HL-60/S4 (cell line): ENCODE results near the gene GRM8.

Source experiments
- in situ Hi-C: fragments of 300-500 bp; cut with MboI; formaldehyde crosslinking; loops from 2 replicates; pipeline ENCODE4 v1.14.3; 2022; ENCODE audit warnings: low sequenced_read_pairs

Gene GRM8

GRCh38 chr7:127151379-127151778 is 101.4 kb downstream of the GRM8 start:
- in situ Hi-C loops: no loop called here

DNA sequence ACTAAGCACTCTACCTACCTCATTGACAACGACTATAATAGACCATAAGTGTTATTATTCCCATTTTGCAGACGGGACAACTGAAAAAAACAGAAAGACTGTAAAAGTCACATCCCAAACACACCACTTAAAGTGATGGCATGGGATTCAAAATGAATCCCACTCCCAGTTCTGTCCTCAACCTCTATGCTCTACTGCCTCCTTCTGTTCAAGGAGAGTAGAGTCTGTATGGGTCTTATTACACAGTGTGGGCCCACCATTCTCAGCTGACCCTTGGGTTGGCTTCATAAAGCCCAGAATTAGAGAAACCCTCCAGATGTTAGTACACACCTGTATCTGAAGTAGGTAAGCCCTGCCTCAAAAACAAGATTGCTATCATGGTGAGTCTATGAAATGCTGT is 102.2 kb downstream of the GRM8 start:
- in situ Hi-C loops: no loop called here

- in situ Hi-C loops: no loop called here
Measured at GRCh38 chr7:127146746-127147536, 105.8 kb downstream of the GRM8 start.

GRCh38 chr7:127137146-127137545 is 115.6 kb downstream of the GRM8 start:
- in situ Hi-C loops: no loop called here

DNA sequence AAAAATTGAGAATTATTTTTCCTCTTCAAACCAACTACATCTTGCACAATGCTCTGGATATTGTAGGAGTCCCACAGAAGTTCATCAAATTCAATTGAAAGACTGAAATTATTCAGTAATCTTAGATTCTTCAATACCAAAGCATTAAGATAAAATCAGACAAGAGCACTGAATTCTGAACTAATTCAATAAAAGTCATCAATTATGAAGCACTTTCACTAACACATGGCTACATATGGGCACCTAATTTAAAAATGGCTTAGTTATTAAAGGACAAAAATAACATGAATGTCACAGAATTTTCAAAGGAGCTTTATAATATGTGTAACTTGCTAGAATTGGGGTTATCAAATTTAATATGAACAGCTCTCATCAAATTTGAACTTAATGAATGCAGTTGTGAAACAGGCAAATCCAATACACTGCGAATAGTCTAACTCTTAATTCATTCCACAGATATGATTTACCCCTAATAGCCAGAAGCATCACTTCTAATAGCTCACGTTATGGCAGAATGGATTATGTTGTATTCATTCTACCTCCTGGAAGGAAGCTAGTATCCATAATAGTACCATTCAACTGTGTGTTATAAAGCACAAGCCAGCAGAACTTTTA is 116.8 kb downstream of the GRM8 start:
- in situ Hi-C loops: no loop called here

DNA sequence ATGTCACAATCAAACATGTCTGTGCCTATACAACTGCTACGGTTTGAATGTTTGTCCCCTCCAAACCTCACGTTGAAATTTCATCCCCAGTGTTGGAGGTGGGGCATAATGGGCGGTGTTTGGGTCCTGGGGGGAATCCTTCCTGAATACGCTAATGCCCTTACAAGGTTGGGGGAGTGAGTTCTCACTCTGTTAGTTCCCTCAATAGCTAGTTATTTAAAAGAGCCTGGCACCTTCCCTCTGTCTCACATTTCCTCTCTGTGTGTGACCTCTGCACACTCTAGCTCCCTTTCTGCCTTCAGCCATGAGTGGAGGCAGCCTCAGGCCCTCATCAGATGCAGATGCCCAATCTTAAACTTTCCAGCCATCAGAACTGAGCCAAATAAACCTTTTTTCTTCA is 129.5 kb downstream of the GRM8 start:
- in situ Hi-C loops: no loop called here

GRCh38 chr7:127119517-127119916 is 133.2 kb downstream of the GRM8 start:
- in situ Hi-C loops: no loop called here

DNA sequence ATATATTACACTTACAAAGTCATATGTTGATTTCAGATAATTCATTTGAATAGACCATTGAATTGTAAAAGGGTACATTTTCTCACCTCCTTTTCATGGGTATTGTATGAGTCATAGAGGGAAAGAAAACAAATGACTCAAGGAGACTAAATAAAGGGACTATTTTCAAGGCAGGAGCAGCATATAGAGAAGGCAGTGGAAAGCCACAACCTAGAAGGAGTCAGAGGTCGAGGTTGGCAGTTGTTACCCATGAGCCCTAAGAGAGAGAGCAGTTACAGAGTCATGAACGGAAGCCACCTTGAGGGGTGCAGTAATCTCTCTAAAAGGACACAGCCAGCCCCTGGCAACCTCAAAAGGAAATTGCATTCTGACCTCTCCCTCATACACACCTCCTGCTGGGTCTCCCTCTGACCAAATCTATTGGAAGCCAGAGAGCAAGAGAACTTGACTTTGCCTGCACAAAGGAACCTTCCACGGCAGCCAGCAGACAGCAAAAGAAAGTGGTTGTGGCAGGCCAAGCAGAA is 137.9 kb downstream of the GRM8 start:
- in situ Hi-C loops: no loop called here

DNA sequence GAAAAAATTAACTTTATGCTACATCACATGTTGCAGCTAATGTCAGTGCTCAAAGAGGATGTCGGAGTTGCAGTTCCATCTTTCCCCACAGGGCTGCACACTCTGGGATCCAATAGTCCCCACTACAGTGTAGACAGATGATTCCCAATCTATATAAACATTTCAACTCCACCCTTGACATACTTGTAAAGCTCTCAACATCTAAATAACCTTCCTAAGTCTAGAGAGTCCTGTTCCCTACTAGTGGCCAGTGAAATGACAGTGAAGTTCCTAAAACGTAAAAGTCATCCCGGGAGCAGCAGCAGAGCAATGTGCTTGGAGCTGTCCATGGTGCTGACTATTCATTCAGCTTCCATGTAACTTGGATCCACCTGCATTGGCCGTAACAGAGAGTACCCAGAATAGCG is 145.1 kb downstream of the GRM8 start:
- in situ Hi-C loops: no loop called here

- in situ Hi-C loops: no loop called here
Measured at GRCh38 chr7:127093340-127093739, 159.4 kb downstream of the GRM8 start.

DNA sequence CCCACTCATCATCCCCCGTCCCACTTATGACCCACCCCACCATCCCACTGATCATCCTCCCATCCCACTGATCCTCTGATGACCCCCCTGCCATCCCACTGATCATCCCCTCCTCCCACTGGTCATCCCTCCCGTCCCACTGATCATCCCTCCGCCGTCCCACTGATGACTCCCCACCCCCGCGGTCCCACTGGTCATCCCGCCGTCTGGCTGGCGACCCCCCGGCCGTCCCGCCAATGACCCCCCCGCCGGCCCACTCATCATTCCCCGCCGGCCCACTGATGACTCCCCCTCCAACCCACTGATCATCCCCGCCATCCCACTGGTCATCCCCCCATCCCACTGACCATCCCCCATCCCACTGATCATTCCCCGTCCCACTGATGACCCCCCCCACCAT is 161.1 kb downstream of the GRM8 start:
- in situ Hi-C loops: no loop called here

DNA sequence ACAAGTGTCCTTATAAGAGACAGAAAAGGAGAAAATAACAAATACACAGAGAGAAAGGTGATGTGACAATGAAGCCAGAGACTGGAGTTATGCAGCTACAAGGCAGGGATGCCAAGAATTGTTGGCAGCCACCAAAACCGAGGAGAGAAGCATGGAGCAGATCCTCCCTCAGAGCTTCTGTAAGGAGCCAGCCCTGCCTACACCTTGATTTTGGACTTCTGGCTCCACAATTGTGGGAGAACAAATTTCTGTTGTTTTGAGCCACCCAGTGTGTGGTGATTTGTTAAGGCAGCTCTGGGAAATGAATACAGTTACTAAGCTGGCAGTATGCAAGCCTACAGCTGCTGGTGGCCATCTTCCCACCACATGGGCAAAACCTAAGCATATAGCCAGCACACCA is 163.6 kb downstream of the GRM8 start:
- in situ Hi-C loops: no loop called here

DNA sequence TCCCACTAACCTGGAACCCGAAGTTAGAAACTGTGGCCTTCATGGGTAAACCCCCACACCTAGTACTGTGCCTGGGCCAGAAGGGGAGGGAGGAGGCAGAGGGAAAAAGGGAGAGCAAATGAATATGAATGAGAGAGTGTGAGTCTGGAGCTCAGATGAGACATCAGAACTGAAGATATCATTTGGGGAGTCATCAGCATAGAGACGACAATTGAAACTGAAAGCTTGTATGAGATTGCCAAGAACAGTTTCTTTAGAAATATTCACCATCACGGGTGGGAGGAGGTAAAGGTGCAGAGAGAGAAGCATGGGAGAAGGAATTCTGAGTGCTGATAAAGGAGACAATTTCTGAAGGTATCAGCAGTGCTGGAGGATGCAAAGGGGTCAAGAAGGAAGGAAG is 171.2 kb downstream of the GRM8 start:
- in situ Hi-C loops: no loop called here

DNA sequence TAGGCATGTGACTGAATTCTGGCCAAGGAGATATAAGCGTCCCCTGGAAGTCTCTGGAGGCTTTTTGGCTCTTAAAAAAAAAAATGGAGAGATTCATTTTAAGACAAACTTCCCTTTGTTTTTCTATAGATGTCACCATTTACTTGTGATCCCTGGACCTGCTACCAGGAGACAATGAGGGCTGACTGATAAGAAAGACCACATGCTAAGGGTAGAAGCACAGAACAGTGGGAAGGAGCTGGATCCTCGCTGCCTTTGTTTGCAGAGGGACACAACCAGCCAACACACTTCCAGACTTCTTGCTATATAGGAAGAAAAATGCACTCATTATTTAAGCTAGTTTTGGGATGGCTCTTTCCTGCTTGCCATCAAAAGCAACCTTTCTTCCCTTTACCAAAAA is 172.2 kb downstream of the GRM8 start:
- in situ Hi-C loops: no loop called here

DNA sequence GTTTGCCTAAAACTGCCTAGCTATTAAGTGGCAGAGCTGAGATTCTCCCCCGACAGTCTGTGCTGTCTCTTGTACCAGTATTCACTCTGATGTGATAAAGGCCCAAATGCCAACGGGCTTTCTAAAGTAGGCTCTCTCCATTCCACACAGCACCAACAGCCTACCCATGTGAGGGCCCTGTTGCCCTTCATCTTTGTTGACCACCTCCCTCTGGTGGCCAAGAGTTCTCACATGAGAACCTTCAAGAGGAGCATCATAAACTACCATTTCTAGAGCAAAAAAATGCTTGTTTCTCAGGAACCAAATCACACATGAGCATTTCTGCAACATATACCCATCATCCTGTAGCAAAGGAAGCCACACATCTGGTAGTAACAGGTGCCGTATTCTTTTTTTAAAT is 185.8 kb downstream of the GRM8 start:
- in situ Hi-C loops: no loop called here

DNA sequence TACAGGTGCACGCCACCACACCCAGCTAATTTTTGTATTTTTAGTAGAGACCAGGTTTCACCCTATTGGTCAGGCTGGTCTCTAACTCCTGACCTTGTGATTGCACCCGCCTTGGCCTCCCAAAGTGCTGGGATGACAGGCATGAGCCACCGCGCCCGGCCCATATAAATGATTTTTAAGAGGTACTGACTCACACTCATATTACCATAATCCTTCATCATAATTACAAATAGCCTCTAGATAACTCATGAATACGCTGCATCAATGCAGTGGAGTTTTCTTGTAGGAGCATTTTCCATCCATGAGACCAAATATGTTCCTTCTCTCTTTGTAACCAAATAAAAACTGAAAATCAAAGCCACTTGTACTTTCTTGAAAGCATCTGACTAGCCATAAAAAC is 193.3 kb downstream of the GRM8 start:
- in situ Hi-C loops: no loop called here

DNA sequence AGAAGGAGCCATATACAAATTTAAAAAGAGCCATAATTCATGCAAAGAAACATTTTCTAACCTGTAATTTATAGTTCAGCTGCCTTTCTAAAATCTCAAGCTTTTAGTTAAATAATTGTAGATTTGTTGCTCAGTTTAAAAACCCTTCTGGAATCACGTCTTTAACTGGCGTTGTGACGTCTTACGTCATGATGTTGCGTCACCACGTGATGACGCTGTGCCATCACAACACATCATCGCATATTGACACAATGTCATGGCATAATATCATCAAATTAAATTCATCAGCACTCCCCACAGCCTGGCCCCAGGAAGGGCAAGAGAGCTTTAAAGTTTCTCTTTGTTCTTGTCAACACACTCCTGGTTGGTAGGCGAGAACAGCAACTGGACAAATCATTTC is 194.8 kb downstream of the GRM8 start:
- in situ Hi-C loops: no loop called here

- in situ Hi-C loops: no loop called here
Measured at GRCh38 chr7:127056202-127056601, 196.5 kb downstream of the GRM8 start.

DNA sequence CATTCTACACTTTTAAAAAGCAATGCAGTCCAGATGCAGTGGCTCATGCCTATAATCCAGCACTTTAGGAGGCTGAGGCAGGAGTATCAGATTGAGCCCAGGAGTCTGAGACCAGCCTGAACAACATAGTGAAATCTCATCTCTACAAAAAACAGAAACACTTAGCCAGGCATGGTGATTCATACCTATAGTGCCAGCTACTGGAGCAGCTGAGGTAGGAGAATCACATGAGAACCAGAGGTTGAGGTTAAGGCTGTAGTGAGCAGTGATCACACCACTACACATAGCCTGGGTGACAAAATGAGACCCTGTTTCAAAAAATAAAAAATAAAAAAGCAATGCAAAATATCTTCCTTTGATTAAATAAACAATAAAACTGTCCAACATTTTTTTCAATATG is 205.2 kb downstream of the GRM8 start:
- in situ Hi-C loops: no loop called here

GRCh38 chr7:127041689-127042452 is 210.9 kb downstream of the GRM8 start:
- in situ Hi-C loops: no loop called here

DNA sequence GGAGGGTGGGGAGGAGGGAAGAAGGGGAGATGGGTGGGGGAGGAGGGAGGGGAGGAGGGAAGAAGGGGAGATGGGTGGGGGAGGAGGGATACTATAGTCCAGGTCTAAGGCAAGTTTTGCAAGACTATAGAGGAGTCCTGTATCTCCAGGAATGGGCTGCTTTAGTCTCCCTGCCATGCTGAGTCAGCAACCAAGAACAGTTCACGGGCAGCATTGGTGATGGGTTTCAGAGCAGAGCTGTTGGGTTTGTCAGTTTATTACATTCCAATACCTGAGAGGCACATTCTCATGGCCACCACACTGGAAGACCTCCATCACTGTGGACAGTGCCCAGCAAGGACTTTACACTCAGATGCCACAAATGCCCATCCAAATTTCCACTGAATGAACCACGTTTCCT is 212.7 kb downstream of the GRM8 start:
- in situ Hi-C loops: no loop called here

GRCh38 chr7:127039541-127039940 is 213.2 kb downstream of the GRM8 start:
- in situ Hi-C loops: no loop called here
